Jurkat, Clone E6-1 (cell line): Measurements from ENCODE around the gene ZCCHC24.

Experiments
- DNase-seq: peaks from one replicate; pipeline ENCODE4 v3.0.0-alpha.2; 2011; ENCODE audit warnings: low read depth, low spot score
- H3K4me3 ChIP-seq: 2 replicates; pipeline ENCODE4 v1.5.1; 2011; ENCODE audit warnings: mild to moderate bottlenecking, low read length, control low read depth, moderate library complexity

Gene ZCCHC24

DNA sequence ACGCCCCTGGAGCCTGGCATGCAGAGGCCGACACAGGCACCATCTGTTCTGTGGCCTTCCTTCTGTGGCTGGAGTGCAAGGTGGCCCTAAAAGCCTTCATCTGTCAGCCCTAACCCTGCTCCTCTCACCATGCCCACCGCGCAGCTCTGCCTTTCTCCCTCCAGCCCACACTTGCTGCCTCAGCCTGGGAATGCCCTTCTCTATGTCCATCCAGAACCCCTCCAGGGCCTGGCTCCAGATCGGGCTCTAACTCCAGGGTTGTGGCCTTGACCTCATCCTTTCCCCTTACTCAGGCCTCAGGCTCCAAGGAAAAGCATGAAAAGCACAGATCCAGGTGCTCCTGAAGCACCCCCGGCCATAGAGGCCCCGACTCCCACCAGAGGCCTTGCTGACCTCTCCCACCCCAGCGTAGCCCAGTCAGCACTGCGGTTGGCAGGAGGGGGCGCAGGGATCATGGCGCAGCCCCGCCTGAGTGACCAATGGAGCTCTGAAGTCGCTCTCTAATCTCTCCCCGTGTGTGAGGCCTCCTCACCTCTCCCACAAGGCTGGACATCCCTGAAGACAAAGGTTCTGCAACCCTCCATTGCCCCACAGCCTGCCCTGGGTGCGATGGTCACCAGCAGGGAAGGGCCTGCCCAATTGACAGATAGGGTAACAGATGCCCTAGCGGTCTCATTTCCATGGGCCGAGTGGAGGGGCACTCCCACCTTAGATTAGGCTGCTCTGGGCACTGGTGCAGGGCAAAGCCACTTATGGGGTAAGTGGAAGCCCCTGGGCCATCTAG lies 9.2 kb downstream of the ZCCHC24 start:
- no peak for DNase-seq
- H3K4me3 ChIP-seq, result no peak overlapping the region

DNA sequence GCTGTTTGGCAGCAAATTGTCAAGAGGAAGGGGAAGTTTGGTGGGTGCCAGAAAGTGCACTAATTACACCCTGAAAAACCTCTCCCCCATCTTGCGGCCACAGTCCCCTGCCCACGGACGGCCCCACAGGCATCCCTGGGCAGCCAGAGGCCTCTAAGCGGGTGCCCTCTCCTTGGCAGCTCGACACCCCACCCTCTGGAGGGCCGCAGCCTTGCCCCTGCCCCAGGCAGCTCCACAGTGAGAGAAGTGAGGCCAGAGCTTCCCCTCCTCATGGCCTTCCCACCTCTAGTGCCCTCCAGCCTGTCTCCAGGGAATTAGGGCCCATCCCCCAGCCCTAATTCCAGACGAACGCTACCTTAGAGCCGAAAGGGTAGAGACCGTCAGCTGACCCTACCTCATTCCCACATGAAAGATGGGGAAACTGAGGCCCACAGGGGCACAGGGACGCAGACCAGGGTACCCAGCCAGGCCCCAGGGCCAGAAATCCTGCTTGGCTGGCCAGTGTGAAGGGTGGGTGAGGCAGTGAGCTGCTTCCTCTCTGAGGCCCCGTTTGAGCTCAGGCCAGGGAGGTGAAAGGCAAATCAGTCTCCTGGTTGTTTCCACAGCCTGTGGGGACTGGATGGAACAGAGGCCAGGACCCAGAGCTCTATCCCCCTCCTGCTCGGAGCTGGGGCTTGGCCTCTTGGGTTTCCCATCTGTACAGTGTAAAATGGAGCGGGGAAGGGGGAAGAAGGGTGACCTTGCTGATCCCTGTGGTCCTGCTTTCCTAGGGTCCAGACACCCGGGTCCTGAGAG lies 10.0 kb downstream of the ZCCHC24 start:
- no peak overlapping the region for H3K4me3 ChIP-seq
- DNase-seq, result no peak

DNA sequence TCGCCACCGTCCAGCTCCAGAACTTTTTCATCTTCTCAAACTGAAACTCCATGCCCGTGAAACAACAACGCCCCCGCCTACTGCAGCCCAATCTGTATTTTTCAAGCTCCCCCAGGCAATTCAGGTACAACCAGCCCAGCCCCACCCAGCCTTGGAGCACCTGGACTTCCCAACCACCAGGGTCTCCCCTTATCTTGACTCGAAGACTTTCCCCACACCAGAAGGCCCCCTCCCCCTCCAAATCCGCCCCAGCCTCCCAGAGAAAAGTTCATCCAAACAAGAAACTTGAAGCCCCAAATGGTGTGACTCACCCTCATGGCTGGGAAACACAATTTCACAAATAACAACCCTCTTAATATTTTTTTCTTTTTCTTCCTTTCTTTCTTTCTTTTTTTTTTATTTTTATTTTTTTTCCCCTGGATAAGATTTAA lies 10.6 kb downstream of the ZCCHC24 start:
- DNase-seq, result no peak
- no peak overlapping the region for H3K4me3 ChIP-seq

DNA sequence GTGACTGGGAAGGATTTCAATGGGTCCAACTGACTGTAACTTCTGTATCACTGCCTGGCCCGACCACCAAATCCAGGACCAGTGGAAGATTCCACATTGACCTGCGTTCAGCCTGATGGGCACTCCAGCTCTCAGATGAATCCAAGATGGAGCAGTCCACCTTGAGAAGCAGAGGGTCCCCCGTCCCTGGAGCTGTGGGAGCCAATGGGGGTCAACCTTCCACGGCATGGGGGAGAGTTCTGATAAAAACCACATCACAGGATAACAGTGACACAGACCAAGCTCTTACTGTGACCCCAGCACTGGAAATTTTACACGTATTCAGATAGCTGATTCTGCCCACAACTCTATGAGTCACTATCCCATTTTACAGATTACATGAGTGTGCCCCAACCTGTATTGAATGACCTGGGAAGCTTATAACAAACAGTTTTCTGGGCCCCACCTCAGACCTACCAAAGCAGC lies 11.2 kb downstream of the ZCCHC24 start:
- H3K4me3 ChIP-seq, result no peak overlapping the region
- DNase-seq, result no peak

DNA sequence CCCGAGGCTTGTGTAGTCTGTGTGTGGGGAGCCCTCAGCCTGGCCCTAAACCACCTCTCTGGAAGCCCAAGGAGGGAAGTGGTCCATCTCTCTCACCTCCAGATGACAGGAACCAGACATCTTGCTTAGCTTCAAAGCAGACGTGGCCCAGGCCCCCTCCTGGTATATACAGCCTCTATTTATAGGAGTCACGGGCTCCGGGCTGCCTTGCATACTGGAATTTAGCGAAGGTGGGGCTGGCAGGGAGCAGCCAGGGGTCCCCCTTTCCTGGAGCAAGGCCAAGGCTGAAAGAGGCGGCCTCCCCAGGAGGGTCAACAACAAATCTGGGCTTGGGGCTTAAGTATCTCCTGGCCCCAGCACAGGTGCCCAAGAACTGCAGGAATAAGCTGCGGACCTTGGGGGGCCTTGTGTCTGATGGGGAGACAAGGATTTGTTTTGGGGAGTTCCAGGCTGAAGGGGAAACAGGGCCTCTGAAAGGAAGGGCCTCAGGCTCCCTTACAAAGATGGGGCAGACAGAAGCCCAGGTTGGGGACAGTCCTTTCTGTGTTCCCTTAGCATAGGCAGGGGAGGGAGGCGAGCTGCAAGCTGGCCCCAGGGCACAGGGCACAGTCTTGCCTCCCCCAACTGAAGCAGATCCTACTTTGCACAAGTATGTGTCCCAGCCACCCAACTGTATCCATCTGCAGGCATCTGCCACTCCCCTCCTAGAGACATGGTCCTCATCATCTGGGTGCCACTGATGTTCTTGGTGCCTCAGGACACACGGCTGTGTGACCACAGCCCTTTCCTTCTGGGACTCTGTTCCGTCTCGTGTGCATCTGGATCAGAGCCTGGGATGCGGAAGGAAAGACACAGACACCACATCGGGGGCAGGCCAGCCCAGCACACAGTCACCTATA lies 11.9 kb downstream of the ZCCHC24 start:
- DNase-seq, result no peak
- no peak overlapping the region for H3K4me3 ChIP-seq

DNA sequence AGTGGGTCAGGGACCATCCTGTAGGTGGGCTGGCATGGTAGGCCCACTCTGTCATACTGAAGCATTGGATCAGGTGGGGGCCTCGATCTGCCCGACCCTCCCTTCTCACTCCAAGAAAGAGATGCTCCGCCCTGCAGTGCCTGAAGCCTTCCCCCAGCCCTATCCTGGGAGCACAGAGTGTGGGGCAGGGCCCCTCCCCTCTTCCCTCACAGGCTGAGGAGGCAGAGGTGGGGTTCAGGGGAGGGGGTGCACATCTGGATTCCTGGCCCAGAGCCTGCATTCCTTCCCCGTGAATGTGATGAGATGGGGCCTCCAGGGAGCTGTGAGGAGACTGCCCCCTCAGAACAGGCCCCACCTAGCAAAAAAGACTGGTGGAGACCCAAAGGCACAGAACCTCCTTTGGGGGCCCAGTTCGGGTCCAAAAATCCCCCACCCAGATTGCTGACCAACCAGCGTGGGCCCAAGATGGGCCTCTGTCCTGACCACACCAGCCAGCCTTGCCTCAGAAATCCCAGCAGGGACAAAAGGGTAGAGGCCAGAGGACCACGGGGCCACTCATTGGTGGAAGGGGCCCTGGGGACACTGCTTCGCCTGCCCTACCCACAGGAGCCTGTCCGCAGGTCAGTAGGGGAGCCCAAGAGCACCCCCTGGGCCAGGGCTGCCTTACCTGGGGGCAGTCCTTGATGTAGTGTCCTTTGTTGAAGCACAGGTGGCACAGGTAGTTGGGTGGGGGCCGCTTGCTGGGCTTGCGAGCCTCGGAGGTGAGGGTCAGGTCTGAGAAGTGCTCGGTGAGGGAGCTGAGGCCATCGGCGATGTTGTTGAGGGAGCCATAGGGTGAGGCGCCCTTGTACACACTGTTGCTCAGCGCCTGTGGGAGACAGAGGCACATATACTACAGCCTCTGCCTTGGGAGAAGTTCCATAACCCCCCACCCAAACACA lies 13.3 kb downstream of the ZCCHC24 start:
- no peak for DNase-seq
- H3K4me3 ChIP-seq, result no peak overlapping the region

DNA sequence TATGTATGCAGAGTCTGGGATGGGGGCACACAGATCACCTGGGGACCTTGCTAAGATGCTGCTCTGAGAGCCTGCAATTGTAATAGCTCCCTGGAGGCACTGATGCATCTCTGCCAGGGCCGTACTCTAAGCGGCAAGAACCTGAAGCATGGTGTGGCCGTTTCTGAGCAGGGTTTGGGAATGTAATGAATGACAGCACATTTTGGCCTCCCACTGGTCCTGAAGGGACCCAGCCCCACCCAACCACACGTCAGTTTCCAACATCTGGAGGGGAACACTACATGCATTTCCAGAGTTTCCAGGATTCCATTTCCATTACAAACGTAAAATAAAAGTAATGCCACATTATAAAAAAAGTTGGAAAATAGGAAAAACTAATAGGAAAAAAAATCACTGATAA lies 14.0 kb downstream of the ZCCHC24 start:
- H3K4me3 ChIP-seq, result no peak overlapping the region
- DNase-seq, result no peak

DNA sequence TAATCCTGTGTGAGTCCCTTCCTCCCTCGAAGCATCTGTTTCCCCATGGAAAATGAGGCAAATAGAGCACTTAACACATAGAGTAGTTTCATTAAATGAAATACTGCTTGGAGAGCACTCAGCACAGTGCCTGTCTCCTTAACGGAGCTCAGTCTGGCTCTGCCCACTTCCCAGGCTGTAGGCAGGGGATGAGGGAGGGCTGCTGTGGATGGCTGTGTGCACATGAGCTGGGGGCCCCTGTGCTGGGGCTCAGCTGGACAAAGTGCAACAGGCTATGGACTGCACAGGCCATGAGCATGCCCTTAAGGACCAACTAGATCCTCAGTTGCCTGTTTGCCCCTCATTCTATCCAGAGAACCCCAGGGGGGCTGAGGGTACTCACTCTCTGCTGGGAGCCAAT lies 14.5 kb downstream of the ZCCHC24 start:
- no peak for DNase-seq

DNA sequence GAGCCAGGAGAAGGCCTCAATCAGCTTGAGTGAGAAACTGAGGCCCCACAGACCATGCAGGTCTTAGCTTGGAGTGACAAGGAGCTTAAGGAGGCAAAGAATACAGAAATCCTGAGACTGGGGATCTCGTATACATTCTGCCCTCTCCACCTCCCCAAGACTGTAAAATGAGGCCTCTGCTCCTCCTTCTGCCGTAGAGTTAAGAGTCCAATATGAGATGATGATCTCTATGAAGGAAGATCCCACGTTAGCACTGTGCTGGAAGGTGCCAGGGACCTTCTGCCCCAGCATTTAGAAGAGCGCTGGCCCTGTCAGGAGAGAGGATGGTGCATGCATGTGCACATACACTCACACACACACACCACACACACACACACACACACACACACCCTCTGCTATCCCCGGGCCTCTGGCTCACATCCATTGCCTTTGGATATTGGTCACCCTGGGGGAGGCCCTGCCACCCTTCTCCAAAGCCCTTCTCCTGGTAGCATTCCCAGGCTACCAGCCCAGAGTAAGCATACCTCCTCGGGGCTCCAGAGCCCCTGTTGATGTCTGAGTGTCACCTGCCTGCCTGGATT lies 15.0 kb downstream of the ZCCHC24 start:
- no peak overlapping the region for H3K4me3 ChIP-seq
- no peak for DNase-seq

More for the DNA sequence above, 14.5 kb downstream of the ZCCHC24 start:
- H3K4me3 ChIP-seq, result no peak overlapping the region

DNA sequence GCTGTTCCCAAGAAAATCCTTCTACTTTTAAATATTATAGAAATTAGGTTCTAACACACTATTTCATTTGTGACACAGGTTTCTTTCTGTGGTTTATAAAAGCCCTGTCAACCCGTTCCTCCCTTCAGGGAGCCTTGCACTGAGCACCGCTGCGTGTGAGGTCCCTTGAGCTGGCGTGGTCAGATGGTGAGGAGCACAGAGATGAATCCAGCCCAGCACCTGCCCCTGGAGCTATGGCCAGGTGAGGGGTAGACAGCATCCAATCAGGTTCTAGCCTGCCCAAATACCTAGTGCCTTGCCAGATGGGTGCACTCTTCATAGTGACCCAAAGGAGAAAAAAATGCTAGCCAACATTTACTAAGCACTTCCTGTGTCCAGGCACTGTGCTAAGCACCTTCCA lies 15.7 kb downstream of the ZCCHC24 start:
- no peak for DNase-seq
- no peak overlapping the region for H3K4me3 ChIP-seq

DNA sequence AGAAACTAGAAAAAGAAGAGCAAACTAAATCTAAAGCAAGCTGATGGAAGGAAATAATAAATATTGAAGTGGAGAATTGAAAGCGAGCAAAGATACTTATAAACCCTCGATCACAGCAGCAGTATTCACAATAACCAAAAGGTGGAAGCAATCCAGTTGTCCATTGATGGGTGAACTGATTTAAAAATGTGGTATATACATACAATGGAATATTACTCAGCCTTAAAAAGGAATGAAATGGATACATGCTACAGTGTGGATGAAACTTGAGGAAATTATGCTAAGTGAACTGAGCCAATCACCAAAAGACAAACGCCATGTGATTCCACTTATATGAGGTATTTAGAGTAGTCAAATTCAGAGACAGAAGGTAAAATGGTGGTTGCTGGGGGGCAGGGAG lies 17.5 kb downstream of the ZCCHC24 start:
- no peak for DNase-seq
- no peak overlapping the region for H3K4me3 ChIP-seq

DNA sequence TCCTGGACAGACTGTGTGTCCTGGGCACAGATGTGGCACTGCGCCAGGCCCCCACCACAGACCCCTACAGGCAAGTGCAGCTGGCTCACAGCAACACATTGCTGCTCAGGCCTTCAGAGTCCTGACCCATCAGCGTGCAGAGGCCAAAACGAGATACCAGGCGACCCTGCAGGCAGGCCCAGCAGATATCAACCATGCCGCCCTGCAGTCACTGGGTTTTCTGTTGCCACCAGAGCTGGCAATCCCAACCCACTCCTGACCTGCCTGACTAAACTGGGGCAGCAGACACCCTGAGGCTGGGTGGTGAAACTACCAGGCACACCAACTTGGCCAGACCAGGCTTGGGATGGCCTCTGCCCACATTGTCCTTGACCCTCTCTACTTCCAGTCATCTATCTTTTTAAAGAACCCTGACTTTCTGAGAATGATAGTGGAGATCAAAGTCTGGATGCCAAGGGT lies 20.3 kb downstream of the ZCCHC24 start:
- no peak overlapping the region for H3K4me3 ChIP-seq

DNA sequence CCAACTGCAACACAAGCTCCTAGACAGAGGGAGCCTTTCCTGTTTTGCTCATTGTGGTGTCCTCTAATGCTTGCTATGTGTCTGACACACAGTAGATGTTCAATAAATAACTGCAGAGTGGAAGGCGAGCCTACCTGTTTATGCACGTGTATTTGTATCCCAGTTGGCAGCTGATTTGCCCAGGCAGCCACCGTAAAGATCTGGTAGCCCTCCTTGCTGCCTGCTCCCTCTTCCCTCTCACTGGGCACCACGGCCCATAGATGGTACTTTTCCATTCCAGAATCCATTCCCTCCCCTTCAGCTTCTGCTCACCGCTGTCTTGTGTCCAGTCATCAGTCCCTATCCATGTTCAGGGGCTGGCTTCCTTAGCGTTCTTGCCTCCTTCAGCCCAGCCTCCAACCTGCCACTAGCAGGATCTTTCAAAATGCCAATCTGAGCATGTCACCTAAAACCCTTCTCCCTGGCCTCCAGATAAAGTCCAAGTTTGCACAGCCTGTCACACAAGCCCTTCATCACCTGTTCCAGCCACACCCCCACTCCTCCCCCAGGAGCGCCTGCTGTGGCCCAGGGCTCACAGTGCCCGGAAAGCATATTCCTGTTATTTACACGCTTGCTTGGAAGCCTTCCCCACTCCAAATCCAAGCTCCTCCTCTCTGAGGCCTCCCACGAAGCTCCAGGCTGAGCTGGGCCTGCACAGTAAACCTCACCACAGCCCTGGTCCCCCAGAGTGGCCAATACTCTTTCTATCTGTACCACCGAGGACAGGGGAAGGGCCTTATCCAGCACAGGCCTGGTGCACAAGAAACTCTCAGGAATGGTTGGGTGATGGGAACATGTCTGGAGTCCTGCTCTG lies 21.0 kb downstream of the ZCCHC24 start:
- no peak overlapping the region for H3K4me3 ChIP-seq
- no peak for DNase-seq

More for the DNA sequence above, 20.3 kb downstream of the ZCCHC24 start:
- no peak for DNase-seq

DNA sequence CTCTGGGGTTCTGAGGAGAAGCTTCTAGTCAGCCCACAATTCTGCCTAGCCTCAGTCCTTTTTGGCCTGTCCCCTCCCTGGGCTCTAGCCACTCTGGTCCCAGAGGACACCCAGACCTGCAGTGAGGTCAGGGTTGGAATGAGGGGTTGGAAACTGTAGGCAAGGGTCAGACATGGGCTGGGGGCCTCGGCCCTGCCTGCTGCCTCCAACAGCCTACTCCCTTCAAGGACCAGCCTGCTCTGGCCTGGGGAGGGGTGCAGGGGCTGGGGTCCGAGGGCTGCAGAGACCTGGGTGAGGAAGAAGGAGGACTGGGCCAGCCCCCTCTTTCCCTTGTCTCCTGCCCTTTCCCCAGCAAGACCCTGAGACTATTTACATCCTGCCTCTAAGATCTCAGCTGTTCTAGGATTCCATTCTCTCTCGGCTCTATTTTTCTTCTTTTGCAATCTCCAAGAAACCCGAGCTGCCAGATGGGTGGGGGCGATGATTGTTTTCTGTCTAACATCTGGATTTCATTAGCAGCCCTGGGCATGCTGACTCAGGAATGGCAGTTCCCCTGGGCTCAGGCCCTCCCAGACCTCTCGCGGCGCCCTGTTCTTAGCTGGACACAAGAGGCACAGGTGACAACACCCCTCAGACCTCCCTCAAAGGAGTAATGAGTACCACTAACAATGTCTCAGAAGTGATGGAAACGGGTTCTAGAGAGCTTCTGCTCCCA lies 23.1 kb downstream of the ZCCHC24 start:
- H3K4me3 ChIP-seq, result no peak overlapping the region
- no peak for DNase-seq

DNA sequence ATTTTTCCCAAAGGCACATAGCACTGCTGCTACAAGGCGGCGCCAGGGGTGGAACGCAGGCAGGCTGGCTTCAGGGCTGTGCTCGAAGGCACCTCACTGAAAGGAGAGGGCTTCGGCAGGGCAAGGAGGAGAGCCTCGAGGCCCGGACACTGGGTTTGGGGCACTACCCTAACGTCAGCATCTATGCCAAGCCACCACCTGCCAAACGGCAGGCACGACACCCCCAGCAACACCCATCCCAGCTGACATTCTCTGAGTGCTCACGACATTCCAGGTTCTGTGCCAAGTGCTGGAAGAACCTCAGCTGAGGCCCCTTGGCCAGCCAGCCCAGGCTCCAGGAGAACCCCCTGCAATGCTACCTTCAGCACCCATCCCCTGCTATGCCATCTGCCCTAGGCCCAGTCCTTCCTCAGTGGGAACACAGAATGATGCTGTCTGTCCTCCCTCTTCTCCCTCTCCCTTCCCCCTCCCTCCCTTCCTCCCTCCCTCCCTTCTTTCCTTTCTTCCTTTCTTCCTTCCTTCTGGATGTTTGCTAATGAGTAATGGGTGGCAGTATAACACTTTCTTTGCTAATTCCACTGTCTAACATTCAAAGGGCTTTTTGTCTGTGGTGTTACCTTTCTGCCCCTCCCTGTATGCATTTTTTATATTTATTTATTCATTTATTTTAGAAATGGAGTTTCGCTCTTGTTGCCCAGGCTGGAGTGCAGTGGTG lies 24.3 kb downstream of the ZCCHC24 start:
- no peak for DNase-seq
- H3K4me3 ChIP-seq, result no peak overlapping the region
